ENCODE results near the gene GPD2.
"Not testable (repeated sequence)": the region's sequence is repeated elsewhere in the genome, so short reads cannot be mapped to it uniquely, and the experiment has no call there.

Gene GPD2

GRCh38 chr2:156480376-156480775, 44.2 kb downstream of the GPD2 start:
- DNase-seq = no peak

GRCh38 chr2:156481312-156481711, 45.1 kb downstream of the GPD2 start:
- DNase-seq = no peak

- DNase-seq = no peak
Measured at GRCh38 chr2:156483741-156484173, 47.6 kb downstream of the GPD2 start.

- no peak for DNase-seq
Measured at GRCh38 chr2:156486147-156486546, 50.0 kb downstream of the GPD2 start.

DNA sequence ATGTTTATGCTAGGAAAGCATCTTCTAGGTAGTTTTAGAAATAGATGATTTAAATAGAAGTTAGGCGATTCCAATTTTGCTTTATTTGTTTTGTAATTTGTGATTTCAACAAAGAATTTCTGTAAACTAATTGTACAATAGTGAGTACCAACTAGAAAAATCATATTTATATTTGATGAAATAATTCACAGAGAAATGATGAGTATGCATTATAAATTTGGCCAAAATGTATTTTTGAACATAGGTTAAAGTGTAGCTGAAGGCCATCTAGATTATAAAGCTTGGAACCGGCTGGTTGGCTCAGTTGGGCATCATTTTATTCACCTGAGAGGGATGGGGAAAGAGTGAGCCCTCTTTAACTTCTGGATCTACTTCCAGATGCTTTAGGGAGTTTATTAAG, 50.4 kb downstream of the GPD2 start:
- DNase-seq = no peak

DNA sequence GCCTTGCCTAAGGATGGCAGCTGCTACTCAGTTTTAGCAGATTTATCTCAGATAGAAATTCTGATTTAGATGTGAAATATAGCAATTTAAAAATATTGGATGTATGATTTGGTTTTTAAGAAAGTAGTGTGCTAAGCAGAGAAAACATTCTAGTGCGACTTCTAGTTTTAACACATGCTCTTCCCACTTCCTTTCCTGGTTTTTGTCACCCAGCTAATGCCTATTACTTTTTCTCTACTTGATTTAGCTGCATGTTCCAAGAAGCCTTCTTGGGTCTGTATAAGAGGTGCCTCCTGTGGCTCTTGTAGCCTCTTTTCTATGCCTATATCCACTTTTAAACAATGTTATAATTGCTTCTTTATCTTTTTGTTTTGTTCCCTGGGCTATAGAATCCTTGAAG, 53.0 kb downstream of the GPD2 start:
- no peak for DNase-seq

DNA sequence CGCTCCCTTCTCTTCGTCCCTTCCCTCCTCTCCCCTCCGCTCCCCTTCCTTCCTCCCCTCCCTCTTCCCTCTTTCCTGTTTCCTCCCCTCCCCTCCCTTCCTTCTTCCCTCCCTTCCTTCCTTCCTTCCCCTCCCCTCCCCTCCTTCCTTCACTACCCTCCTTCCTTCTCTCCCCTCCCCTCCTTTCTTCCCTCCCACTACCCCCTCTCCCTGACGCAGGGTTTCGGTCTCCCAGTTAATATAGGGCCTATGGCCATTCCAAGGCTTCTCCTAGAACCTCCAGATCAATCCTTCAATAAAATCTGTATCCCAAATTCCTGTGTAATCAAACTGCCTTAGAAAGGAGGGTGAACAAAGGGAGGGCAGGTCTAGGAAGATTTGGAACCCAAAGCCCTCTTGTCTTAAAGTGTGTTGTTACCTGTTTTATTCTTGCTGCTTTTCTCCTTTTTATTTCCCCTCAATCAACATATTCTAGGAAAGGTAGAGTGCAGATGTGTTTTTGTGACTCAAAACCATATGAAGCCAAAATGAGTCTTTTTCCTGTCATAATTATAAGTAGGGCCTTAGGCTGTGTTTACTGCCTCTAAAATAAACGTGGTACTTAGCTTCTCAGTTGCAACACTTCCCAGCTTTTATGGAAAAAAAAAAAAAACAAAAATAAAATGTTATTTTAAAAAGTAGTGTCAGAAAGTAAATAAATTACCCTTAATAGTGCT, 53.7 kb downstream of the GPD2 start:
- DNase-seq = no peak

DNA sequence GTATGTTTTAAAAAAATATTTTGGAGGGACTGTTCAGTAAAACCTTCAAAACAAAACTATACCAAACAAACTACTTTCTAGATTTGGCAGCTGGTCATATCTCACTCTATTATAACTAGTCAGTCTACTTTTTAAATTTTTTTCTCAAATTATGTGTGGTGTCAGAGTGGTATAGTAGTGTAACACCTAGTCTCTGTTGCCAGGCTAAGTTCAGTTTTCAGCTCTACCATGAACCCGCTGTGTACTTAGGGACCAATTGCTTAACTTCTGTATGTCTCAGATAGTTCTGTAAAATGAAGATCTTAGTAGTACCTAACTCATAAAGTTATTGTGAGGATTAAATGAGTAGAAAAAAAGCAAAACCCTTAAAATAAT, 54.3 kb downstream of the GPD2 start:
- DNase-seq = no peak

DNA sequence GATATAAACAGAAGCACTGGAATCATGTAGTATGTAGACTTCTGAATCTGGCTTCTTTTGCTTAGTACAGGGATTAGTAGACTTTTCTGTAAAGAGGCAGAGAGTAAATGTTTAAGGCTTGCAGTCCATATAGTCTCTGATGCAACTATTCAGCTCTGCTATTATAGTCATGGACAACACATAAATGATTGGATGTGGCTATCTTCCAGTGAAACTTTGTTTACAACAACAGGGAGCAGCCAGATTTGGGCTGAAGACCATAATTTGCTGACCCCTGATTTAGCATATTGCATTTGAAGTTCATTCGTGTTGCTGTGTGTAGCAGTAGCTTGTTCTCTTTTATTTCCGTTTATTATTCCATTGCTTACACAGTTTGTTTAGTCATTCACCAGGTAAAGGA, 55.0 kb downstream of the GPD2 start:
- DNase-seq = no peak

GRCh38 chr2:156492979-156493378, 56.8 kb downstream of the GPD2 start:
- no peak for DNase-seq

- not testable (repeated sequence) for DNase-seq
Measured at GRCh38 chr2:156495998-156496397, 59.8 kb downstream of the GPD2 start.

DNA sequence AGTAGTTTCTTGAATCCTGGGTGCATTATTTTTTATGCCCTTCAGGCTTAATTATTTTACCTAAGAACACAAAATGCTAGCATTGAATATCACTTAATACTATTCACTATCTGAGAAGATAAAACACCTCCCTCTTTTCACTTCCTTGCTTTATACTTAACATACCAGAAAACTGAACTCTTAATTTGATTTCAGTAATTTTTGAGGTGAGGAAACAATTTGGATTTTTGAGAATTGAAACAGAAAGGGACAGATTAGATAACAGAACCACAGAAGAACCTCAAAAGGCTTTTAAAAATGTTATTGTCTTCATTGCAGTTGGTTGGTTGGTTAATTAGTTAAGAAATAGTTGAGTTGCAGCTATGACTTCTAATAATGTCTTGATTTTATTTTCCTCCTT, 69.5 kb downstream of the GPD2 start:
- no peak for DNase-seq

DNA sequence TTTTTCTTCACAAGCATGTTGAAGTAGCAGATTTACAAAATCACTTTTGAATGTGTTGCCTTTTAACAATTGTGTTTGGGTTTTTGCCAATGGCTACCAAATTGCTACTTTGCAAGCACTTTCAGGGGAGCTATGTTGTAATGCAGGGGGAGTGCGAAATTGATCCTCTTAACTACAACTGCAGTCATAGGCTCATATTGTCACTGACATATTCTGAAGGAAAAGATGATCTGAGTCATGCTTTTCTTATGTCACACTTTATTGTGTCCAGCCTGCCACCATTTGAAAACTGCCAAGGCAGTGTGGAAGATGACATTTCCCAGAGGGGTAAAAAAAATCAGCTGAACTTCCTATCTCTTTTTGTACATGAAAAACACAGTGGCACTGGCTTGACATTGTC, 74.9 kb downstream of the GPD2 start:
- DNase-seq = no peak

GRCh38 chr2:156511803-156512202, 75.6 kb downstream of the GPD2 start:
- no peak for DNase-seq

GRCh38 chr2:156512451-156512850, 76.3 kb downstream of the GPD2 start:
- DNase-seq = peak; percentile 60

GRCh38 chr2:156513219-156513618, 77.0 kb downstream of the GPD2 start:
- DNase-seq = no peak

- no peak for DNase-seq
Measured at GRCh38 chr2:156517419-156517818, 81.2 kb downstream of the GPD2 start.

DNA sequence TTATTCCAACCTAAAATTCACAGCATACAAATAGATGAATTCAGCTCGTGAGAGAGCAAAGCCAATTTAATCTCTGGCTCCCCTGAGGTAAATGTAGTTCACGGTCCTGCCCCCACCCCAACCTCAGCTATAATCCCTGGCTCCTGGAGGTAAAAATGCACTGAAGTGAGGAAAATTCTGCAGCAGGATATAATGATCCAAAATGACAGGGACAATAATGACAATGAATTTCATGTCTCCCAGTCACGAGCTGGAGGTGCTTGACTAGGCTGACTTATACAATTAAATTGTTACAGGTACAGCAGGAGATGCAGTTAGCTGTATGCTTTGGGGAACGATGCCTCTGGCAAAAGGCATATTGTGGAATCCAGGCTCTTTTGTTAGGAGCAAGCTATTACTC, 82.0 kb downstream of the GPD2 start:
- DNase-seq = no peak

GRCh38 chr2:156522864-156523440, 86.8 kb downstream of the GPD2 start:
- no peak for DNase-seq

DNA sequence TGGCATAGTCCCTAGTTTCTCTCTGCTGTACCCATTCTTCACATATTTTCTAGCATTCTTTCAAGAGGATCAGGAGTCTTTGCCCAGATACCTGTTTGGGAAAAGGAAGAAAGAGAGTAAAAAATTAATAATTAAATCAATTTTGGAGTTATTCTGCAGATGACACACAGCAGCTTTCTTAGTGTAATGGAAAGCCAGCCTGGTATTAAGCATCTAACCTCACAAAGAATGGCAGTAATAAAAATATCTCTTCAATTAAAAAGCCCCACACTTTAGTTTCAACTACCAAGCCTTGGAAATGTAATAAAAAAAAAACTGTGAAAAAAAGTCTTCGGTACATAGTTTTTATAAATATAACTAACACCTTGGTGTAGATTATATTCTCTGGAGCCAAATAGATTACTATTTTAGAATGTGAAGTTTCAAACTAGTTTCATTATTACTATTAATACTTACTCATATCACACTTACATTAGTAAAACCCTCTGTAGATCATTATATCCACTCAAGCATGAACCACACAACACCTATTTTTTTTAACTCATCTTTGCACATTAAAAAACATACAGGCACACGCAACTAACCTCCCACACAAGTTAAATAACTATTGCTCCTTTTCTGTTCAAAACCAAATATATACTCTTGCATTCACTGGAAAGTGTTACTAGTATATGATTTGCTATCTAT, 90.9 kb downstream of the GPD2 start:
- no peak for DNase-seq

DNA sequence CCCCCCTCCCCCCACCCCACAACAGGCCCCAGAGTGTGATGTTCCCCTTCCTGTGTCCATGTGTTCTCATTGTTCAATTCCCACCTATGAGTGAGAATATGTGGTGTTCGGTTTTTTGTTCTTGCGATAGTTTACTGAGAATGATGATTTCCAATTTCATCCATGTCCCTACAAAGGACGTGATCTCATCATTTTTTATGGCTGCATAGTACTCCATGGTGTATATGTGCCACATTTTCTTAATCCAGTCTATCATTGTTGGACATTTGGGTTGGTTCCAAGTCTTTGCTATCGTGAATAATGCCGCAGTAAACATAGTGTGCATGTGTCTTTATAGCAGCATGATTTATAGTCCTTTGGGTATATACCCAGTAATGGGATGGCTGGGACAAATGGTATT, 92.4 kb downstream of the GPD2 start:
- not testable (repeated sequence) for DNase-seq

GRCh38 chr2:156532989-156533388, 96.8 kb downstream of the GPD2 start:
- no peak for DNase-seq

DNA sequence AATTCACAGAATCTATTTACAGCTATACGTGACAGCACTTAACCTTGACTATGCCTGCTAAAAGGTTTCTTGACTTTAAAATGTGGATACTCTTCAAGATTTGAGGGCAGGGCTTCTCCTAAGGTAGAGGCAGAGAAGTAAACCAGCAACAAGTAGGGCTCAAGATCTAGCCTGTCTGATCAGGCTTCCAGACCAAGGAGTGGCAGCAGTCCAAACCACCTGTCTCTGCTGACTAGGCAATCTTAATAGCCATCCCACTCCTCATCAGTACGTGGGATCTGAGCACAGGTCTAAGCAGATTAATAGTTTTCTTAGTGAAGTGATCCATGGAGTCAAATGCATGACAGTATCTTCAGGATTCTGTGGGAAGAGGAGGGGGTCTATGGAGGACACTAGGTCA, 100.4 kb downstream of the GPD2 start:
- no peak for DNase-seq

DNA sequence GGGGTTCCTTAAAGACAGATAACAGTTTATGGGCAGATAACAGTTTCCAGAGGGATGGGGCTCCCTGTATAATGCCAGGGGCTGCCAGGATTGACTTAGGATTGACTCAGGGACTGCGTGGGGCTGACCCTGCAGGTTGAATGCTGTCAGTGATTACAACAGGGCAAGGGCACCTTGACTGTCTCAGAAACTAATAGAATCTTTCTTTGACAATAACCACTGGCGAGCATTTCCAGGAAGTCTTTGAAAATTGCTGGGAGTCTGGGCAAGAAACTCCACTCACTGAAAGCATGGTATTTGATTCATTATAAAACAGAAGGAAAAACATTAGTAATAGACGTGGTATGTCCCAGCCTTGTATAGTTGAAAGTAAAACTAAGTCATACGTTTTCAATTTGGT, 101.0 kb downstream of the GPD2 start:
- no peak for DNase-seq

Data from NCI-H524 treated with DMSO at 0.1 percent for 48 hours (cell line).